Measurements from ENCODE around the gene NKAPL. TPM values are rescaled to one million over a fixed set of nuclear protein-coding genes. Genes with fewer than 3 reads are reported as not detected.

NKAPL gene
- total and polyA plus RNA-seq, 2 of the 13 experiments (the other 11 are each of a cell fraction or from before 2014, with no cell fraction given), result not detected

GRCh38 chr6:28225056-28225834 is 33.9 kb upstream of the NKAPL start, which contains the start of gene ZSCAN9 (continued):
- TF ChIP-seq CREB3 (CRISPR knock-in tag; IDR thresholded peaks at IDR 0.05), result no peak
- no peak for TF ChIP-seq MNT (IDR thresholded peaks at IDR 0.05)
- no peak for TF ChIP-seq POLR2AphosphoS2 (IDR thresholded peaks at IDR 0.05; ENCODE audit: low read depth, low read length)
- peak; percentile 81 for TF ChIP-seq ZNF333 (CRISPR knock-in tag; IDR thresholded peaks at IDR 0.05; ENCODE audit: borderline replicate concordance)
- no peak for TF ChIP-seq TBP (CRISPR knock-in tag; IDR thresholded peaks at IDR 0.05)
- TF ChIP-seq E2F5 (CRISPR knock-in tag; conservative IDR thresholded peaks at IDR 0.05), result peak; percentile 74; the same call in 1 of the 2 replicates
- no peak for TF ChIP-seq ZNF10 (CRISPR knock-in tag; IDR thresholded peaks at IDR 0.05; ENCODE audit: borderline replicate concordance, low read depth)
- no peak for TF ChIP-seq USF2 (IDR thresholded peaks at IDR 0.05; ENCODE audit: low read depth, low read length)
- TF ChIP-seq USF2 (CRISPR knock-in tag; IDR thresholded peaks at IDR 0.05; ENCODE audit: borderline replicate concordance), result no peak
- peak; percentile 73; the same call in 1 of the 2 replicates for TF ChIP-seq SMAD3 (CRISPR knock-in tag; IDR thresholded peaks at IDR 0.05)
- no peak for TF ChIP-seq ZNF335 (CRISPR knock-in tag; IDR thresholded peaks at IDR 0.05)
- no peak; the same call in 1 of the 2 replicates for TF ChIP-seq ARHGAP35 (CRISPR knock-in tag; IDR thresholded peaks at IDR 0.05; ENCODE audit: borderline replicate concordance)
- peak; percentile 90 for TF ChIP-seq POGK (CRISPR knock-in tag; conservative IDR thresholded peaks at IDR 0.05)
- peak; percentile 93 for TF ChIP-seq SALL2 (CRISPR knock-in tag; IDR thresholded peaks at IDR 0.05)
- peak; percentile 55; the same call in 1 of the 2 replicates for TF ChIP-seq ZFP1 (CRISPR knock-in tag; IDR thresholded peaks at IDR 0.05)
- TF ChIP-seq STAT6 (CRISPR knock-in tag; IDR thresholded peaks at IDR 0.05; ENCODE audit: borderline replicate concordance), result no peak
- TF ChIP-seq ZNF362 (CRISPR knock-in tag; IDR thresholded peaks at IDR 0.05; ENCODE audit: borderline replicate concordance), result peak; percentile 57; the same call in 1 of the 2 replicates

Data from HepG2 (cell line).